HepG2 (cell line): ENCODE data around the gene CREBZF. TPM values are rescaled to one million over a fixed set of nuclear protein-coding genes. Genes with fewer than 3 reads are reported as not detected.

Source experiments
- CBFB ChIP-seq: sonication (generic); formaldehyde crosslinking; IDR thresholded peaks from 2 replicates; pipeline ENCODE4 v1.4.0; 2020; ENCODE audit warnings: missing genetic modification reagents
- CHCHD3 ChIP-seq: sonication (generic); formaldehyde crosslinking; IDR thresholded peaks from 2 replicates; pipeline ENCODE4 v1.8.0; 2022; ENCODE audit warnings: mild to moderate bottlenecking, missing genetic modification reagents, moderate library complexity
- HNRNPL ChIP-seq: fragments of 200-400 bp; formaldehyde crosslinking; IDR thresholded peaks from 2 replicates; pipeline ENCODE4 v1.6.1; 2017; ENCODE audit warnings: mild to moderate bottlenecking, low read depth, low read length
- IKZF4 ChIP-seq: sonication (generic); formaldehyde crosslinking; IDR thresholded peaks from 2 replicates; pipeline ENCODE4 v1.5.1; 2020; ENCODE audit warnings: borderline replicate concordance, mild to moderate bottlenecking, low read depth, missing genetic modification reagents; ENCODE audit errors: not compliant biosample characterization
- MEF2D ChIP-seq: sonication (generic); formaldehyde crosslinking; IDR thresholded peaks from 2 replicates; pipeline ENCODE4 v1.5.1; 2020; ENCODE audit warnings: mild to moderate bottlenecking, missing genetic modification reagents
- PBX3 ChIP-seq: sonication (generic); formaldehyde crosslinking; IDR thresholded peaks from 2 replicates; pipeline ENCODE4 v1.8.1; 2023; ENCODE audit warnings: missing genetic modification reagents, inconsistent platforms, borderline replicate concordance
- PCBP2 ChIP-seq: fragments of 200-400 bp; formaldehyde crosslinking; optimal IDR thresholded peaks from 2 replicates; pipeline ENCODE3; 2018; ENCODE audit warnings: low read length, low read depth; ENCODE audit not compliant: poor library complexity, severe bottlenecking
- SAP130 ChIP-seq: IDR thresholded peaks from 2 replicates; pipeline ENCODE4 v1.6.1; 2016; ENCODE audit warnings: low read depth
- TEAD2 ChIP-seq: sonication (generic); formaldehyde crosslinking; IDR thresholded peaks from 2 replicates; pipeline ENCODE4 v1.9.0; 2021; ENCODE audit warnings: missing genetic modification reagents
- TP53 ChIP-seq: sonication (generic); formaldehyde crosslinking; conservative IDR thresholded peaks from 2 replicates; pipeline ENCODE4 v1.4.0; 2020; ENCODE audit warnings: missing genetic modification reagents
- ZNF136 ChIP-seq: sonication (generic); formaldehyde crosslinking; IDR thresholded peaks from 2 replicates; pipeline ENCODE4 v1.8.1; 2022; ENCODE audit warnings: low read depth, mild to moderate bottlenecking, moderate library complexity, missing genetic modification reagents
- ZNF24 ChIP-seq: fragments of 450-650 bp; IDR thresholded peaks from 2 replicates; pipeline ENCODE4 v1.6.1; 2017; ENCODE audit warnings: antibody characterized with exemption, mild to moderate bottlenecking
- ZNF354B ChIP-seq: sonication (generic); formaldehyde crosslinking; IDR thresholded peaks from 2 replicates; pipeline ENCODE4 v1.8.0; 2022; ENCODE audit warnings: mild to moderate bottlenecking, missing genetic modification reagents
- ZNF432 ChIP-seq: sonication (generic); formaldehyde crosslinking; IDR thresholded peaks from 2 replicates; pipeline ENCODE4 v1.5.0; 2020; ENCODE audit warnings: missing genetic modification reagents, mild to moderate bottlenecking, borderline replicate concordance
- ZNF546 ChIP-seq: sonication (generic); formaldehyde crosslinking; conservative IDR thresholded peaks from 2 replicates; pipeline ENCODE4 v1.8.1; 2023; ENCODE audit warnings: mild to moderate bottlenecking, missing genetic modification reagents
- ZNF788 ChIP-seq: sonication (generic); formaldehyde crosslinking; IDR thresholded peaks from 2 replicates; pipeline ENCODE4 v1.5.0; 2020; ENCODE audit warnings: mild to moderate bottlenecking, missing genetic modification reagents, borderline replicate concordance
- polyA plus RNA-seq, 8 experiments: library from polyadenylated mRNA; depleted of rRNA in 3 of 8; stranded (reverse) in 7 of 8; unstranded in 1 of 8; fragments of >200 nt; fragmentation: Illumina TruSeq in 4 of 8; extraction: Trizol in 4 of 8; gene quantifications; 2 replicates each; pipeline versions ENCODE4 v1.2.1 to v1.2.3, GENCODE V29; 2011 to 2016; ENCODE audit warnings: low read depth in 4 of 8, missing spikeins in 1 of 8, mixed read lengths in 1 of 8; ENCODE audit not compliant: insufficient read depth in 1 of 8
- total RNA-seq, 5 experiments: library from RNA; depleted of rRNA; stranded (reverse); fragments of >200 nt; fragmentation: Illumina TruSeq; extraction: Trizol; gene quantifications; 2 replicates each; pipeline ENCODE4 v1.2.3, GENCODE V29; 2016; ENCODE audit warnings: low read depth in 1 of 5
- TF ChIP-seq, protein P1 (sequence below): sonication (generic); formaldehyde crosslinking; IDR thresholded peaks from 2 replicates; pipeline ENCODE4 v1.5.1; 2020; ENCODE audit warnings: missing genetic modification reagents, mild to moderate bottlenecking, borderline replicate concordance
- TF ChIP-seq, protein P2 (sequence below): sonication (generic); formaldehyde crosslinking; IDR thresholded peaks from 2 replicates; pipeline ENCODE4 v1.5.0; 2020; ENCODE audit warnings: missing genetic modification reagents
- TF ChIP-seq, protein P3 (sequence below): sonication (generic); formaldehyde crosslinking; IDR thresholded peaks from 2 replicates; pipeline ENCODE4 v1.4.0; 2020; ENCODE audit warnings: missing genetic modification reagents, borderline replicate concordance

CREBZF gene
- total and polyA plus RNA-seq, 2 of the 13 experiments (the other 11 are each of a cell fraction or from before 2014, with no cell fraction given): 30.6 to 43.1 TPM

- TF ChIP-seq, protein P1, sequence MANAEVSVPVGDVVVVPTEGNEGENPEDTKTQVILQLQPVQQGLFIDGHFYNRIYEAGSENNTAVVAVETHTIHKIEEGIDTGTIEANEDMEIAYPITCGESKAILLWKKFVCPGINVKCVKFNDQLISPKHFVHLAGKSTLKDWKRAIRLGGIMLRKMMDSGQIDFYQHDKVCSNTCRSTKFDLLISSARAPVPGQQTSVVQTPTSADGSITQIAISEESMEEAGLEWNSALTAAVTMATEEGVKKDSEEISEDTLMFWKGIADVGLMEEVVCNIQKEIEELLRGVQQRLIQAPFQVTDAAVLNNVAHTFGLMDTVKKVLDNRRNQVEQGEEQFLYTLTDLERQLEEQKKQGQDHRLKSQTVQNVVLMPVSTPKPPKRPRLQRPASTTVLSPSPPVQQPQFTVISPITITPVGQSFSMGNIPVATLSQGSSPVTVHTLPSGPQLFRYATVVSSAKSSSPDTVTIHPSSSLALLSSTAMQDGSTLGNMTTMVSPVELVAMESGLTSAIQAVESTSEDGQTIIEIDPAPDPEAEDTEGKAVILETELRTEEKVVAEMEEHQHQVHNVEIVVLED (CRISPR knock-in tag): peak; percentile 58
- TF ChIP-seq PCBP2: no peak
- no peak for TF ChIP-seq ZNF24
- no peak for TF ChIP-seq ZNF354B (CRISPR knock-in tag)
- TF ChIP-seq, protein P2, sequence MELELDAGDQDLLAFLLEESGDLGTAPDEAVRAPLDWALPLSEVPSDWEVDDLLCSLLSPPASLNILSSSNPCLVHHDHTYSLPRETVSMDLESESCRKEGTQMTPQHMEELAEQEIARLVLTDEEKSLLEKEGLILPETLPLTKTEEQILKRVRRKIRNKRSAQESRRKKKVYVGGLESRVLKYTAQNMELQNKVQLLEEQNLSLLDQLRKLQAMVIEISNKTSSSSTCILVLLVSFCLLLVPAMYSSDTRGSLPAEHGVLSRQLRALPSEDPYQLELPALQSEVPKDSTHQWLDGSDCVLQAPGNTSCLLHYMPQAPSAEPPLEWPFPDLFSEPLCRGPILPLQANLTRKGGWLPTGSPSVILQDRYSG (CRISPR knock-in tag): no peak
- peak; percentile 42; the same call in 1 of the 2 replicates for TF ChIP-seq MEF2D (CRISPR knock-in tag)
- TF ChIP-seq HNRNPL: no peak
- no peak for TF ChIP-seq PBX3 (CRISPR knock-in tag)
- TF ChIP-seq CHCHD3 (CRISPR knock-in tag): no peak
- TF ChIP-seq, protein P3, sequence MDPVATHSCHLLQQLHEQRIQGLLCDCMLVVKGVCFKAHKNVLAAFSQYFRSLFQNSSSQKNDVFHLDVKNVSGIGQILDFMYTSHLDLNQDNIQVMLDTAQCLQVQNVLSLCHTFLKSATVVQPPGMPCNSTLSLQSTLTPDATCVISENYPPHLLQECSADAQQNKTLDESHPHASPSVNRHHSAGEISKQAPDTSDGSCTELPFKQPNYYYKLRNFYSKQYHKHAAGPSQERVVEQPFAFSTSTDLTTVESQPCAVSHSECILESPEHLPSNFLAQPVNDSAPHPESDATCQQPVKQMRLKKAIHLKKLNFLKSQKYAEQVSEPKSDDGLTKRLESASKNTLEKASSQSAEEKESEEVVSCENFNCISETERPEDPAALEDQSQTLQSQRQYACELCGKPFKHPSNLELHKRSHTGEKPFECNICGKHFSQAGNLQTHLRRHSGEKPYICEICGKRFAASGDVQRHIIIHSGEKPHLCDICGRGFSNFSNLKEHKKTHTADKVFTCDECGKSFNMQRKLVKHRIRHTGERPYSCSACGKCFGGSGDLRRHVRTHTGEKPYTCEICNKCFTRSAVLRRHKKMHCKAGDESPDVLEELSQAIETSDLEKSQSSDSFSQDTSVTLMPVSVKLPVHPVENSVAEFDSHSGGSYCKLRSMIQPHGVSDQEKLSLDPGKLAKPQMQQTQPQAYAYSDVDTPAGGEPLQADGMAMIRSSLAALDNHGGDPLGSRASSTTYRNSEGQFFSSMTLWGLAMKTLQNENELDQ: no peak
- TF ChIP-seq ZNF136 (CRISPR knock-in tag): no peak; the same call in 1 of the 2 replicates
- TF ChIP-seq ZNF546 (CRISPR knock-in tag): no peak
- no peak for TF ChIP-seq ZNF432 (CRISPR knock-in tag)
- peak; percentile 27; the same call in 1 of the 2 replicates for TF ChIP-seq CBFB (CRISPR knock-in tag)
- TF ChIP-seq TEAD2 (CRISPR knock-in tag): no peak
- TF ChIP-seq ZNF788 (CRISPR knock-in tag): peak; percentile 88; the same call in 1 of the 2 replicates
- TF ChIP-seq SAP130 (CRISPR knock-in tag): peak; percentile 89
- TF ChIP-seq IKZF4 (CRISPR knock-in tag): no peak
- TF ChIP-seq TP53 (CRISPR knock-in tag): no peak
Observed at GRCh38 chr11:85647604-85648299, 17.2 kb downstream of the CREBZF start, which contains the start of gene TMEM126A (continued).
